ENCODE measurements around the gene TMCO1. TPM values are rescaled to one million over a fixed set of nuclear protein-coding genes. Genes with fewer than 3 reads are reported as not detected.
"Not testable (repeated sequence)": the region's sequence is repeated elsewhere in the genome, so short reads cannot be mapped to it uniquely, and the experiment has no call there.

TMCO1 gene
- total and polyA plus RNA-seq, 8 donors = 91.5 to 125 (median 108) TPM

DNA sequence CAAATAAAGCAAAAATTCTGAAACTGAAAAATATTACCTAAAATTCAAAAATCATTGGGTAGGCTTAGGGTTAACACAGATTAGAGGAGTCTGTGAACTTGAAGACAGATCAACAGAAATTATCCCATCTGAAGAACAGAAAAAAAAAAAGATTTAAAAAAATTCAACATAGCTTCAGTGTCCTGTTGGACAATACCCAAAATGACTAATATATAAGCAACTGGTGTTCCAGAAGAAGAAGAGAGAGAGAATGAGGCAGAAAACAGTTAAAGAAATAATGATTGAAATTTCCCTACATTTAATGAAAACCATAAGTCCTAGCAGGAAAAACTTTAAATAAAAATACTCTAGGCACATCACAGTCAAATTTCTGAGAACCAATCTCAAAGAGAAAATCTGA, 31.5 kb downstream of the TMCO1 start:
- no peak overlapping the region for H3K27ac ChIP-seq
- no peaks in the 10 kb centered on the region for H3K9me3 ChIP-seq
- H3K27me3 ChIP-seq = no peaks in the 10 kb centered on the region
- peaks cover 0 to 62% of the 10 kb centered on the region in 2 donors for H3K36me3 ChIP-seq
- DNase-seq (no peak), ATAC-seq (no peak)
- H3K4me1 ChIP-seq = no peaks in the 10 kb centered on the region
- intact Hi-C loops (cut with DNase I) = no loop called here
- no peak overlapping the region for H3K4me3 ChIP-seq
- TF ChIP-seq, protein P1, sequence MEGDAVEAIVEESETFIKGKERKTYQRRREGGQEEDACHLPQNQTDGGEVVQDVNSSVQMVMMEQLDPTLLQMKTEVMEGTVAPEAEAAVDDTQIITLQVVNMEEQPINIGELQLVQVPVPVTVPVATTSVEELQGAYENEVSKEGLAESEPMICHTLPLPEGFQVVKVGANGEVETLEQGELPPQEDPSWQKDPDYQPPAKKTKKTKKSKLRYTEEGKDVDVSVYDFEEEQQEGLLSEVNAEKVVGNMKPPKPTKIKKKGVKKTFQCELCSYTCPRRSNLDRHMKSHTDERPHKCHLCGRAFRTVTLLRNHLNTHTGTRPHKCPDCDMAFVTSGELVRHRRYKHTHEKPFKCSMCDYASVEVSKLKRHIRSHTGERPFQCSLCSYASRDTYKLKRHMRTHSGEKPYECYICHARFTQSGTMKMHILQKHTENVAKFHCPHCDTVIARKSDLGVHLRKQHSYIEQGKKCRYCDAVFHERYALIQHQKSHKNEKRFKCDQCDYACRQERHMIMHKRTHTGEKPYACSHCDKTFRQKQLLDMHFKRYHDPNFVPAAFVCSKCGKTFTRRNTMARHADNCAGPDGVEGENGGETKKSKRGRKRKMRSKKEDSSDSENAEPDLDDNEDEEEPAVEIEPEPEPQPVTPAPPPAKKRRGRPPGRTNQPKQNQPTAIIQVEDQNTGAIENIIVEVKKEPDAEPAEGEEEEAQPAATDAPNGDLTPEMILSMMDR (IDR thresholded peaks at IDR 0.05) = no peak

DNA sequence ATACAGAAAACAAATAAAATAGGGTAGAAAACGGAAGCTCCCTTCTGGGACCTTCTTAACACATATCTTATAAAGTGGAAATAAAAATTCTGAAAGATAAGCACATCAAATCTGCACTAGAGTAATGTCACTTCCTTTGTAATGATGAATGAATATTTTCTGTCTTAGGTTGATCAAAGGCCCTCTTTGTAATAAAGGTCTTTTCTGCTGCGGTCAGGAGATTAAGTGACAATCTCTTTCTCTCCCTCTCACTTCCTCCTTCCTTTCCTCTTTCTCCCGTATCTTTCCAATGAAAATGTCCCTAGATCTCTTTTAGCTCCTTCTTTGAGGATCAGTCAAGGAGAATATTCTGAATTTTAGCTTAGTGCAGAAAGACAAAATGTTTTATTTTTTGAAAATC, 33.8 kb downstream of the TMCO1 start:
- Histone ChIP-seq H3K27ac (no peak overlapping the region), H3K9me3 (no peaks in the 10 kb centered on the region), H3K36me3 (peaks cover 0 to 52% of the 10 kb centered on the region in 2 donors), H3K4me1 (no peaks in the 10 kb centered on the region), H3K27me3 (no peaks in the 10 kb centered on the region), H3K4me3 (no peak overlapping the region)
- DNase-seq (no peak), ATAC-seq (no peak)
- intact Hi-C loops (cut with DNase I) = no loop called here
- TF ChIP-seq, protein P1 (IDR thresholded peaks at IDR 0.05) = no peak

DNA sequence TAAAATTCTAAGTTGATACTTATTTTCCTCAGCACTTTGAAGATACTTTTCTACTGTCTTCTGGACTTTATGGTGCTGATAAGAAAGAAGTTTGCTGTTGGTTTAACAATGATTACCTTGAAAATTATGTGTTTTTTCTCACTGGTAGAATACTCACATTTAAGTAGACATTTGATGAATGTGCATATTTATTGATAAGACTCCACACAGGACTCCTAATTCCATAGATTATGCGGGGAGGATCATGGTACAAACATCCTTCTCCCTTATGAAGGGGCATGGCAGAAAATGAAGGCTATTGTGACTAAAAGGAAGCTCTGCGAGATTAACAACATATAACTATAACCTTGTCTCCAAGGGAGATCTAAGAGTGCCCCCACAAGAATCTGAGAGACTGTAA, 41.8 kb downstream of the TMCO1 start:
- Histone ChIP-seq H3K4me1 (no peaks in the 10 kb centered on the region), H3K27ac (no peak overlapping the region), H3K27me3 (no peaks in the 10 kb centered on the region), H3K36me3 (peaks cover 0 to 48% of the 10 kb centered on the region in 2 donors), H3K4me3 (no peak overlapping the region), H3K9me3 (no peaks in the 10 kb centered on the region)
- ATAC-seq (no peak), DNase-seq (no peak)
- TF ChIP-seq, protein P1 (IDR thresholded peaks at IDR 0.05) = no peak
- intact Hi-C loops (cut with DNase I) = no loop called here

DNA sequence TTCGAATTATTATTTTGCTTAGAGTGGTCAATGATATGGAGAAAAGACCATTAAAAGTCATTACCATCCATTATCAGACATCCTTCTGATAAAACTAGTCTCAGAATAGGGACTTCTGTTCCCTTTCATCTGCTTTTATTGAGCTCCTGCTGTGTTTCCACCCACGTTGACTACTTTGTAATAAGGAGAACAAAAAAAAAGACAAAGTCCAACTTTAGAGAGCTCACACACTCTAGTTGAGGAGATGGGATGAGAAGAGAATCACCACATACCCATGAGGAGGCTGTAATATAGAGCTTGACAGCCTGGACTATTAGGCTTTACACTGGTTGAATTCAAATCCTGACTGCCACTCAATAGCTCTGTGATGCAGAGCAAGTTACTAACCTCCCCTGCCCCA, 42.5 kb downstream of the TMCO1 start:
- H3K27ac ChIP-seq = no peak overlapping the region
- intact Hi-C loops (cut with DNase I) = no loop called here
- no peak for ATAC-seq
- peaks cover 0 to 42% of the 10 kb centered on the region in 2 donors for H3K36me3 ChIP-seq
- no peak for DNase-seq
- H3K9me3 ChIP-seq = no peaks in the 10 kb centered on the region
- TF ChIP-seq, protein P1 (IDR thresholded peaks at IDR 0.05) = no peak
- no peaks in the 10 kb centered on the region for H3K4me1 ChIP-seq
- no peak overlapping the region for H3K4me3 ChIP-seq
- H3K27me3 ChIP-seq = no peaks in the 10 kb centered on the region

DNA sequence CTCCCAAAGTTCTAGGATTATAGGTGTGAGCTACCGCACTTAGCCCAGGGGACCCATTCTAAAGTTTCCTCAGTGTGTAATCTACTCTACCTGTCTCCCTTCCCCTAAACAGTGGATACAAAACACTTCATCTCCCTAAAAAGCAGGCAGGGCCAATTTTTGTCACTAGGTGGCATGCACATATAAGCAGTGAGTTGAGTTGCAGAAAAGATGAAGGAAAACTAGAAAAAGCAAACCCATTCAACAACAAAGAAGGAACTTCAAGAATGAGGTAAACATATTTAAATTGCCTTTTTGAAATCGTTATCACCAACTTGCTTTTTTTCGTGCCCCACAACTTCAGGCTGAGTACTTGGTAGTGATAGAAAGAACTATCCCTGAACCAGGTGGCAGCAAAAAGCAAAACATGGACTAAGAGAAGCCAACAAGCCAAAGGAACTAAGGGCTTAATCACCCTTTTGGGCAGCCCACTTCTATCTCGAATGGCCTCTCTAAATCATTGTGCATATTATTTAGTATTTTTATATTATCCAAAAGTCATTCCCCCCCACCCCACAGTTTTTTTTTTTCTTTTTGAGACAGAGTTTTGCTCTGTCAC, 50.7 kb downstream of the TMCO1 start:
- peak; percentile 73 for ATAC-seq
- DNase-seq = peak in 2 of 4 donors; percentile 36 to 55
- intact Hi-C loops (cut with DNase I) = loop anchor here in 1 of 2 donors (5.0 kb wide), 1 partner anchor 194 kb away; no protein-coding TSS in a partner anchor

DNA sequence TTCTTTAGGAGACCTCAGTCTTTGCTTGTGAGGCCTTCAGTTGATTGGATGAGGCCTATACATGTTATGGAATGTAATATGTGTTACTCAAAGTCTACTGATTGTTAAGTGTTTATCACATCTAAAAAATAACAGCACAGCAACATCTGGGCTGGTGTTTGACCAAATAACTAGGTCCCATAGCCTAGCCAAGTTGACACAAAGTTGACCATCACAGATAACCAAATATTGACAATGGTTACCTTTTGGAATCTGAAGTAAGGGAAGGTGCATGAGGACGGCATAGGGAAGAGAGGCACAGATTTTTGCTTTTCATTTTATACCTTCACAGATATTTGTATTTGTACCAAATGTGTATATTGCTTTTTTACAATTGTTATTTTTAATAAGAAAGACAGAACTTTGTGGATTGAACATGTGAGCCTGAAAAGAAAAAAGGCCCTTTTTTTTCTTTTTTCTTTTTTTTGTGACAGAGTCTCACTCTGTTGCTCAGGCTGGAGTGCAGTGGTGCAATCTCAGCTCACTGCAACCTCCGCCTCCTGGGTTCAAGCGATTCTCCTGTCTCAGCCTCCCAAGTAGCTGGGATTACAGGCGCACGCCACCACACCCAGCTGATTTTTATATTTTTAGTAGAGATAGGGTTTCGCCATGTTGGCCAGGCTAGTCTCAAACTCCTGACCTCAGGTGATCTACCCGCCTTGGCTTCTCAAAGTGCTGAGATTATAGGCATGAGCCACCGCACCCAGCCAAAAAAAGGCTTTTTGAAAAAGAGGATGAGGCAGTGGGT, 52.2 kb downstream of the TMCO1 start:
- not testable (repeated sequence) for H3K27ac ChIP-seq, ATAC-seq, H3K4me1 ChIP-seq, H3K9me3 ChIP-seq, H3K27me3 ChIP-seq, H3K4me3 ChIP-seq, DNase-seq, H3K36me3 ChIP-seq
- intact Hi-C loops (cut with DNase I) = loop anchor here in 1 of 2 donors (5.0 kb wide), 1 partner anchor 196 kb away; no protein-coding TSS in a partner anchor

More for the DNA sequence above, 50.7 kb downstream of the TMCO1 start:
- Histone ChIP-seq H3K4me3 (no peak overlapping the region), H3K9me3 (no peaks in the 10 kb centered on the region), H3K36me3 (no peaks in the 10 kb centered on the region), H3K4me1 (no peaks in the 10 kb centered on the region), H3K27me3 (no peaks in the 10 kb centered on the region), H3K27ac (no peak overlapping the region)
- TF ChIP-seq, protein P1 (IDR thresholded peaks at IDR 0.05) = peak in 1 of 2 donors; percentile 54

Measured in left lung (tissue), 10 donors.